CD4-positive, alpha-beta T cell (primary cell): ENCODE measurements around the gene OSBPL10. TPM values are rescaled to one million over a fixed set of nuclear protein-coding genes. Genes with fewer than 3 reads are reported as not detected.

Experiments
- ATAC-seq: fragments of 200-7000 bp; cut with Tn5 transposase; one replicate; pipeline ENCODE4 v1.10.0; 2022; ENCODE audit warnings: mild to moderate bottlenecking; ENCODE audit not compliant: poor library complexity
- CTCF ChIA-PET: fragments of 350-600 bp; sonication (Branson Sonifier 250); formaldehyde crosslinking; loops from one replicate; lab custom pipeline; 2021; ENCODE audit warnings: antibody characterized with exemption, inconsistent platforms; lab: Charles Lee
- POLR2A ChIA-PET: fragments of 350-600 bp; sonication (Branson Sonifier 250); formaldehyde crosslinking; loops from one replicate; lab custom pipeline; 2021; ENCODE audit warnings: antibody characterized with exemption, inconsistent platforms; lab: Charles Lee
- DNase-seq, 14 experiments: peaks; one replicate each; pipeline ENCODE4 v3.0.0-alpha.2; 2013 to 2020; ENCODE audit warnings: mixed read lengths in 2 of 14
- H3K27ac ChIP-seq, 2 donors: one replicate each; pipeline versions ENCODE4 v1.5.1 to v1.7.0; 2013; ENCODE audit warnings: low read length in 2 of 2, low read depth in 1 of 2, mild to moderate bottlenecking in 1 of 2
- H3K27me3 ChIP-seq, 2 experiments: 1 replicate in 1 of 2; 2 replicates in 1 of 2; pipeline versions ENCODE4 v1.6.1 to v1.7.0; 2013; ENCODE audit warnings: low read length in 2 of 2, control low read depth in 1 of 2, mild to moderate bottlenecking in 1 of 2, moderate library complexity in 1 of 2; ENCODE audit not compliant: insufficient read depth in 2 of 2, control insufficient read depth in 1 of 2
- H3K36me3 ChIP-seq: one replicate; pipeline ENCODE4 v1.6.1; 2013; ENCODE audit warnings: low read length, control low read depth; ENCODE audit not compliant: insufficient read depth
- H3K4me1 ChIP-seq: one replicate; pipeline ENCODE4 v1.6.1; 2013; ENCODE audit warnings: low read length, control low read depth; ENCODE audit not compliant: insufficient read depth
- H3K4me3 ChIP-seq: one replicate; pipeline ENCODE4 v1.5.1; 2013; ENCODE audit warnings: mild to moderate bottlenecking, low read length, moderate library complexity
- H3K9me3 ChIP-seq, 2 experiments: 1 replicate in 1 of 2; 2 replicates in 1 of 2; pipeline versions ENCODE4 v1.6.1 to v1.7.0; 2013; ENCODE audit warnings: low read length in 2 of 2, mild to moderate bottlenecking in 2 of 2, control low read depth in 1 of 2, moderate library complexity in 1 of 2; ENCODE audit not compliant: control insufficient read depth in 1 of 2, insufficient read depth in 1 of 2
- H3K27ac Mint-ChIP-seq: one replicate; pipeline ENCODE4 v1.8.0; 2020; ENCODE audit warnings: mixed read lengths
- H3K27me3 Mint-ChIP-seq: one replicate; pipeline ENCODE4 v1.8.0; 2021; ENCODE audit warnings: mixed read lengths
- H3K36me3 Mint-ChIP-seq: one replicate; pipeline ENCODE4 v1.8.0; 2021; ENCODE audit warnings: low read depth, mixed read lengths
- H3K4me1 Mint-ChIP-seq: one replicate; pipeline ENCODE4 v1.8.0; 2021; ENCODE audit warnings: low read depth, mixed read lengths
- H3K4me3 Mint-ChIP-seq: one replicate; pipeline ENCODE4 v1.8.0; 2020; ENCODE audit warnings: mild to moderate bottlenecking, mixed read lengths
- H3K9me3 Mint-ChIP-seq: one replicate; pipeline ENCODE4 v1.8.0; 2020; ENCODE audit warnings: mixed read lengths
- CTCF ChIP-seq: fragments of 200-600 bp; IDR thresholded peaks from one replicate; pipeline ENCODE4 v1.8.0; 2022; ENCODE audit warnings: antibody characterized with exemption, mild to moderate bottlenecking
- intact Hi-C, 2 experiments: fragments of 100-400 bp; cut with DNase I in 1 of 2; cut with micrococcal nuclease in 1 of 2; formaldehyde crosslinking; loops; one replicate each; pipeline versions ENCODE4 v1.15.1 to v1.9.0; 2023 to 2025; cut with DNase I, micrococcal nuclease
- total RNA-seq, 174 experiments: library from RNA in 2 of 174; stranded (reverse) in 2 of 174; gene quantifications; one replicate each; pipeline ENCODE4 v1.2.3 and lab custom pipeline; 2021 to 2026

The OSBPL10 gene
- total RNA-seq, 2 experiments from 2014 or later = not detected

- peaks cover 26% of the 10 kb centered on the region for H3K36me3 Mint-ChIP-seq
- Histone ChIP-seq H3K9me3 (peaks cover 17 to 55% of the 10 kb centered on the region in 2 experiments), H3K27ac (no peak overlapping the region), H3K36me3 (no peaks in the 10 kb centered on the region), H3K27me3 (no peaks in the 10 kb centered on the region), H3K4me1 (no peaks in the 10 kb centered on the region), H3K4me3 (no peak overlapping the region)
- no peak overlapping the region for H3K4me3 Mint-ChIP-seq
- no peak for TF ChIP-seq CTCF
- DNase-seq (no peak), ATAC-seq (no peak)
- POLR2A ChIA-PET = no interaction called here
- H3K27me3 Mint-ChIP-seq = no peaks in the 10 kb centered on the region
- intact Hi-C loops = no loop called here
- H3K4me1 Mint-ChIP-seq = peaks cover 10% of the 10 kb centered on the region
- CTCF ChIA-PET = no interaction called here
- H3K9me3 Mint-ChIP-seq = peaks cover 23% of the 10 kb centered on the region
- no peak overlapping the region for H3K27ac Mint-ChIP-seq
Observed at GRCh38 chr3:31659246-31659645, 321.8 kb downstream of the OSBPL10 start.

GRCh38 chr3:31654998-31655397, 326.1 kb downstream of the OSBPL10 start:
- POLR2A ChIA-PET = no interaction called here
- CTCF ChIA-PET = no interaction called here
- Histone ChIP-seq H3K4me3 (no peak overlapping the region), H3K4me1 (no peaks in the 10 kb centered on the region), H3K27ac (no peak overlapping the region), H3K27me3 (no peaks in the 10 kb centered on the region), H3K9me3 (peaks cover 25 to 92% of the 10 kb centered on the region in 2 experiments), H3K36me3 (no peaks in the 10 kb centered on the region)
- no peaks in the 10 kb centered on the region for H3K4me1 Mint-ChIP-seq
- ATAC-seq (no peak), DNase-seq (no peak)
- H3K4me3 Mint-ChIP-seq = no peak overlapping the region
- H3K36me3 Mint-ChIP-seq = peaks cover 55% of the 10 kb centered on the region
- intact Hi-C loops = no loop called here
- no peak overlapping the region for H3K27ac Mint-ChIP-seq
- no peak for TF ChIP-seq CTCF
- H3K27me3 Mint-ChIP-seq = no peaks in the 10 kb centered on the region
- H3K9me3 Mint-ChIP-seq = peaks cover 42% of the 10 kb centered on the region

GRCh38 chr3:31653464-31653863, 327.6 kb downstream of the OSBPL10 start:
- Histone ChIP-seq H3K4me1 (no peaks in the 10 kb centered on the region), H3K36me3 (no peaks in the 10 kb centered on the region), H3K27ac (no peak overlapping the region), H3K9me3 (peaks cover 24 to 99% of the 10 kb centered on the region in 2 experiments), H3K4me3 (no peak overlapping the region), H3K27me3 (no peaks in the 10 kb centered on the region)
- ATAC-seq (no peak), DNase-seq (no peak)
- H3K4me1 Mint-ChIP-seq = no peaks in the 10 kb centered on the region
- POLR2A ChIA-PET = interaction anchor here (0.6 kb wide), 1 partner anchor 853 kb away, joined by 3 read pairs; no protein-coding TSS in a partner anchor
- no peak overlapping the region for H3K4me3 Mint-ChIP-seq
- no peak for TF ChIP-seq CTCF
- no peak overlapping the region for H3K27ac Mint-ChIP-seq
- peaks cover 68% of the 10 kb centered on the region for H3K36me3 Mint-ChIP-seq
- no peaks in the 10 kb centered on the region for H3K27me3 Mint-ChIP-seq
- H3K9me3 Mint-ChIP-seq = peaks cover 42% of the 10 kb centered on the region
- CTCF ChIA-PET = interaction anchor here (0.8 kb wide), 1 partner anchor 12 kb away, joined by 3 read pairs; no protein-coding TSS in a partner anchor
- intact Hi-C loops = no loop called here
